ENCODE measurements around the gene RUBCN.
"Not testable (repeated sequence)": the region's sequence is repeated elsewhere in the genome, so short reads cannot be mapped to it uniquely, and the experiment has no call there.

RUBCN gene

GRCh38 chr3:197685546-197685945 lies 51.2 kb downstream of the RUBCN start:
- no peak for DNase-seq (ENCODE audit: low spot score)

DNA sequence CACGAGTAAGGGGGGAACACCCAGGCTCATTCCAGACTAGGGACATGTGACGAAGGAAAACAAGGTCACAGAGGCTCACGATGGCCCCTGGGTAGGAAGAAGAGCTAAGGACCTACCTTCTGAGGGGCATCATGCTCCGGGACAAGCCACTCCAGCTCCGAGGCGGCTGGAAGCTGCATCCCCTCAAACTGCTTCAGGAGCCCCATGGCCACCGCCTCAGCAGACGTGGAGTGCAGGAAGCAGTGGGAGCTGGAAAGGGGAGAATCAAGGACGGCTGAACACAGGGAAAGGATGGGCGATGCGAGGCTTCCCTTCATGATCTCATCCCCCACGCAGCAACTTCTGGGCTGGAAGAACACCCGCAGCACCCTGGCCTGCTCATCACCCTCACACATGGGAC lies 53.5 kb downstream of the RUBCN start:
- no peak for DNase-seq (ENCODE audit: low spot score)

GRCh38 chr3:197682713-197683112 lies 54.0 kb downstream of the RUBCN start:
- no peak for DNase-seq (ENCODE audit: low spot score)

DNA sequence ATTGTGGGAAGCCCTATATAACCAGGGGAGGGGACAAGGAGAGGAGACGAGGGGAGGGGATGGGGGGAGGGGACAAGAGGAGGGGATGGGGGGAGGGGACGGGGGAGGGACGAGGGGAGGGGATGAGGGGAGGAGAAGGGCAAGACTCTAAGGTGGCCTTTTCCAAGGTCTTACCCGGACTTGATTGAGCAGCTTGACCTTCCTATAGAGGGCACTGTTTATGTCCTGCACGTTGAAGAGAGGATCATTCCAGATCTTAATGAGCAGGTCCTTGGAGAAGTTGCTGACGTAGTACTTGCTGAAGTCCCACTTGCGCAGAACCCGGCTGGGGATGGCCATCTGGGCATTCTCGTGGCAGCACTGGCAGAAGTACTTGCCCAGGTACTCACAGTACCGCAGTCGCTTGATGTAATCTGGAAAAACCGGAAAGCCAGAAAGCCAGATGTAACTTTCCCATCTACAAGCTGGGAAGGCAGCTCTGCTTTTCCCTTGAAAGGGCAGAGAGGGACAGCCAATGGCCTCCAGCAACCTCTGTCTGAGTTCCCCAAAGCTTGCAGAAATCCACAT lies 55.7 kb downstream of the RUBCN start:
- no peak for DNase-seq (ENCODE audit: low spot score)

GRCh38 chr3:197675951-197676350 lies 60.8 kb downstream of the RUBCN start:
- DNase-seq (ENCODE audit: low spot score) = no peak

DNA sequence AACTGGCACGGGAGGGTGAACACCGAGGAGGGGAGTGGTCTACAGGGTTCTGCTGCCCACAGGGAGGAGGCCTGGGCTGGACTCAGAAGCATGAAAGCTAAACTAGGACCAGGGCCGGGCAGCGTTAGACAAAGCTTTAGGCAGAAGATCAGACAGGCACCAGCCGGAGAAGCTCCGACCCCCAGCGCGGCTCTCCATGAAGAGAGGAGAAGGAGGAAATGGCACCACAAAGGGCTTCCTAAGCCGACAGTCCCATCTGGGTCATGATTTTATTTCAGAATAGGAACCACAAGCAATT lies 61.2 kb downstream of the RUBCN start:
- DNase-seq (ENCODE audit: low spot score) = no peak

DNA sequence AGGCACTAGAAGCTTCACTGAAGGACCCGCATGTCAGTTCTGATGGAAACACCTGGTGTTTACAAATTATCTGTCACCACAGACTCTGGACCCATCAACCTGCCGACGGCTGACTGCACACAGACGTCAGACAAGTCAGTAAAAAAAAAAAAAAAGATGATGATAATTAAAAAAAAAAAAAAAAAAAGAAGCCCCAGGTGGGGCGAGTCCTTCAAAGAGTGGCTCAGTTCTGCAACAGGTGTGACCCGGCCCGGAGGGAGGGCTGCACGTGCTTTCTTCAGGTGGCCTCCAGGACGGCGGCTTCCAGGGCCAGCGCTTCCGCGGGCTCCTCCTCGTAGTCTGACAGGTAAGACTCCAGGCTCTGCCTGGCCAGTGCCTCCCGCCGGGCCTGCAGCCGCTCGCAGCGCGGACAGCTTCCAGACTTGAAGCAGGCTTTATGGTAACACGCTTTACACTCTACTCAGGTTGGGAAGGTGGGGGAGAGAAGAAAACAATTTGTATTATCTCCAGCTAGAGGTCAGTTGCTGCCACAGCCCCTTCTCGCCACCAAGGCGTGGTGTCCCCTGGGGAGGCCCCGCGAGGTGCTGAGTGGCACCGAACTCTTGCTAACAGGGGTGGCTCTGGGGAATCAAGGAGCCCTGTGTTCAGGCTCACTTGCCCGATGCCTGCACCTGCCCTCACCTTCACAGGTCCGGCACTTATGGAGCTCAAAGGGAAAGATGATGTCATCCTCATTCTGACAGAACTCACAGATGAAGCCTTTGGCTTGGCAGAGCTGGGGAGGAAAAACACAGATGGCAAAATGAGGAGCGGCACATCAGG lies 61.8 kb downstream of the RUBCN start:
- peak; percentile 47 for DNase-seq (ENCODE audit: low spot score)

DNA sequence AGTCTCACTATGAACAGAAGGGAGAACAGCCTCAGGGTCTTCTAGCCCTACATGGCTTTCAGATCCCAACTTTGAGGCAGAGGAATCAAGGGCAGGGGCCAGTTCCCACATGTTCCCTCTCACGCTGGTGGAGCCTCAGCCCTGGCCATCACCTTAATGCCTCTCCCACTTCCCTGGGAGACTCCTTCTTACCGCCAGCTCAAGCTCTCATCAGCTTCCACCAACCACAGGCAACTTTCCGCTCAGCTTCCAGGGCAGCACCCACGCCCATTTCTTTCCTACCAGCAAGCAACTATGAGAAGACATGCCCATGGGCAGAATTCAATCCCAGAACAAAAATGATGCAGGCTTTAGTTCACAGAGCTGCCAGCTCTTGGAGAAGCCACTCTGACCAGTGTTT lies 63.5 kb downstream of the RUBCN start:
- no peak for DNase-seq (ENCODE audit: low spot score)

DNA sequence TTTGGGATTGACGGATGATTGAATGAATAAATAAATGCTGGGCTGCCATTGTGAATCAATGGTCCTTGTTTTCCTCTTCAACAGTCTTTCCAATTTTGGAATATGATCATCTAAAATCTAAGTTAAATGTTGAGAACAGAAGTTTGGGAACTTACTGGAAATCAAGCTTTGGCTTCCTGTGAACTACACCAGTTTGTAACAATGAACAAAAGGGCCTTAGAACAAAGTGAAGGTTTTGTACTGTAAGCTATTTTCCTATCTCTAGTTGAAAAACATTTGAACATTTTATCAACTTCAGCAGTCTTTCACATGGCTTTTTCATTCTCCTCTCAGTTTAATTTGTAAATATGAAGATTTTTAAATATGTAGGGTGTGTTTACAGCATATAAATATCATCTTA lies 66.3 kb downstream of the RUBCN start:
- no peak for DNase-seq (ENCODE audit: low spot score)

GRCh38 chr3:197667968-197668367 lies 68.7 kb downstream of the RUBCN start:
- DNase-seq (ENCODE audit: low spot score) = no peak

- not testable (repeated sequence) for DNase-seq (ENCODE audit: low spot score)
These were observed 69.4 kb downstream of the RUBCN start for GRCh38 chr3:197667293-197667692.

- not testable (repeated sequence) for DNase-seq (ENCODE audit: low spot score)
These were observed 70.4 kb downstream of the RUBCN start for GRCh38 chr3:197666221-197666842.

DNA sequence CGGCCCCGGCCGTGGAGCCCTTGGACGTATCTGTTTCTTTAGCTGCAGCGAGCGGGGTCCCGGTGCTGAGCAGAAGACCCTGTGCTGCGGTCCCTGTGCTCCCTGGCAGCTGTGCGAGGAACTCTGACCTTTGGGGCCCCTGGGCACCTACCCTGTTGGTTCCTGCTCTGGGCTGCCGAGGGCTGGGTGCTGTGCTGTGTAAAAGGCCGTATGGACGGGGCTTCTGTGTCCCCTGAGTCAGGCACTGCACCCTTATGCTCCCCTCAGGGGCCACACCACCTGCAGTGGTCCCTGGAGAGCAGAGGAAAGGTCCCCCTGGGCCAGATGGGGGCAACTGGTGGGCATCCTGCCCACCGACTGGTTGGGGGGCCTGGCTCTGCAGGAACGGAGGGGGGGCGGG lies 71.2 kb downstream of the RUBCN start:
- not testable (repeated sequence) for DNase-seq (ENCODE audit: low spot score)

- not testable (repeated sequence) for DNase-seq (ENCODE audit: low spot score)
These were observed 71.6 kb downstream of the RUBCN start for GRCh38 chr3:197665142-197665491.

DNA sequence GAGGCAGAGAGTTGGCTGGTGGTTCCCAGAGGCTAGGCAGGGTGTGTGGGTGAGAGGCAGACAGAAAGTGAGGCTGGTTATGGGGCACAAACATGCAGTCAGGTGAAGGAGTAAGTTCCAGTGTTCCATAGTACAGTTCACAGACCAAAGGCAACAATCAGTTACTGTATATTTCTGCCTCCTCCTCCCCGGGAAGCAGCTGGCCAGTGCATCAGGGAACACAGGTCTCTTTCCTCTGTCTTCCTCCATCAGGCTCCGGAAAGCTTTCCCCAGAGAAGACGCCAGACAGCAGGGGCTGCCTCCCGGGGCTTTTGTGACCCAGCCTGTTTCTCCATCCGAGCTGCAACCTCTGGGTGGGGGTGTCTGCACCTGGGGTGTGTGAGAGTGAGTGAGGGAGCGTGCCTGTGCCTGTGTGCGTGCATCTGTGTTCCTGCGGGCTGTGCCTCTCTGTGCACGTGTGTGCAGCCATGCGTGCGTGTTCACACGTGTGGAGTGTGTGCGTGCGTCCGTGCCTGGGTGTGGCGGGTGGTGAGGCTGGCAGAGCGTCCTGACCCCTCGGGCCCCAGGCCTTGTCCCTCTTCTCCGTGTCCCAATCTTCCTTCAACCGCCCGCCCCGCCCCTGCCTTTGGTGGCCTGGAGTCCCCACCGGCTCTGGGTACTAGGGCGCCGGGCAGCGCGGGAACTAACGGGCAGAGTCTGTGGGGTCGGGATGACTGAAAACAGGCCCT lies 72.1 kb downstream of the RUBCN start:
- not testable (repeated sequence) for DNase-seq (ENCODE audit: low spot score)

GRCh38 chr3:197663367-197664140 lies 73.2 kb downstream of the RUBCN start:
- not testable (repeated sequence) for DNase-seq (ENCODE audit: low spot score)

GRCh38 chr3:197662352-197662751 lies 74.4 kb downstream of the RUBCN start:
- DNase-seq (ENCODE audit: low spot score) = not testable (repeated sequence)

DNA sequence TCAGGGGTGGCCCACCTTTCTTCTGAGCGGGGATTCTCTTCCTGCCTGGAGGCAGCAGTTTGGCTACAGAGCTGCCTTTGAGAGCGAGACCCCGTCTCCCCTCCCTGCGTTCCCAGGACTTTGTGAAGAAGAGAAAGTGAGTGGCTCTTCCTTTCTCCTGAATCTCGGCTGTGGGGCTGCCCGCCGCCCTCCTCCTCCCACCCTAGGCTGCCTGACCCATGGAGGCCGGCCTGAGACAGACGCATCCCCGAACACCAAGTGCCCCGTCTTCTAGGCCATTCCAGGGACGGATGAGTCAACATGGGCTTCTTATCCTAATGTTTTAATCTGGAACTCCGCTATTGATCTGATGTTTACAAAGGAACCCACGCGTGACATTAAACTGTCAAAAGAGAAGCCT lies 74.8 kb downstream of the RUBCN start:
- not testable (repeated sequence) for DNase-seq (ENCODE audit: low spot score)

- not testable (repeated sequence) for DNase-seq (ENCODE audit: low spot score)
These were observed 75.4 kb downstream of the RUBCN start for GRCh38 chr3:197661234-197661834.

- DNase-seq (ENCODE audit: low spot score) = not testable (repeated sequence)
These were observed 77.0 kb downstream of the RUBCN start for GRCh38 chr3:197659701-197660100.

GRCh38 chr3:197659144-197659543 lies 77.6 kb downstream of the RUBCN start:
- not testable (repeated sequence) for DNase-seq (ENCODE audit: low spot score)

GRCh38 chr3:197658706-197659105 lies 78.0 kb downstream of the RUBCN start:
- DNase-seq (ENCODE audit: low spot score) = not testable (repeated sequence)
